Hypothalamus (tissue), 51 donors: ENCODE measurements around the gene EPC1.
"Not testable (repeated sequence)": the region's sequence is repeated elsewhere in the genome, so short reads cannot be mapped to it uniquely, and the experiment has no call there.

Experiments used
- DNase-seq, 51 donors: peaks; one replicate each; lab custom pipeline; 2025; lab: John Stamatoyannopoulos, UW

Gene EPC1

DNA sequence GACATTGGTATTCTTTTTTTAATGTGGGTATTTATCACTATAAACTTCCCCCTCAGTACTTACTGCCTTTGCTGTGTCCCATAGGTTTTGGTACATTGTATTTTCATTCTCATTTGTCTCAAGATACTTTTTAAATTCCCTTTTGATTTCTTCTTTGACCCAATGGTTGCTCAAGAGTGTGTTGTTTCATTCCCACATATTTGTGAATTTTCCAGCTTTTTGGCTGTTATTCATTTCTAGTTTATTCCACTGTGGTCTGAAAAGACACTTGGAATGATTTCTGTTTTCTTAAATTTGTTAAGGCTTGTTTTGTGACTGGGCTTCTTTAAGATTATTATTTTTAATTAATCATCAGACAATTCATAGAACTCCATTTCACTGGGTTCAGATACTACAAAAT is 105.0 kb downstream of the EPC1 start:
- DNase-seq = no peak

DNA sequence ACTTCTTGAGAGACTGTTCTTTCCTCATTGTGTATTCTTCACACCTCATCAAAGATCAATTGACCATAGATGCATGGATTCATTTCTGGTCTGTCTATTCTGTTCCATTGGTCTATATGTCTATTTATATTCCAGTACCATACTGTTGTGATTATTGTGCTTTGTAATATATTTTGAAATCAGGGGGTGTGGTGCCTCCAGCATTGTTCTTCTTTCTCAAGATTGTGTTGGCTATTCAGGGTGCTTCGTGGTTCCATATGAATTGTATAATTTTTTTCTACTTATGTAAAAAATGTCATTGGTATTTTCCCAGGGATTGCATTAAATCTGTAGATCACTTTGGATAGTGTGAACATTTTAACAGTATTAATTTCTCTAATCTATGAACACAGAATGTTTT is 106.5 kb downstream of the EPC1 start:
- DNase-seq = no peak

DNA sequence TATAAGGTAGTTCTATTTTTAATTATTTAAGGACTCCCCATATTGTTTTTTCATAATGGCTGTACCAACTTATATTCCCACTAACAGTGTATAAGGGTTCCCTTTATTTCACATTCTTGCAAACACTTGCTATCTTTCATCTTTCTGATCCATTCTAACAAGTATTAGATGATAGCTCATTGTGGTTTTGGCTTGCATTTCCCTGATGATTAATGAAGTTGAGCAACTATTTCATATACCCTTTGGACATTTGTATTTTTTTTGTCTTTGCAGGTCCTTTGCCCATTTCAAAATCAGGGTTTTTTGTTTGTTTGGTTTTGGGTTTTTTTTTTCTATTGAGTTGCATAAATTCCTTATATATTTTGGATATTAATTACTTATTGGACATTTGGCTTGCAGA is 107.2 kb downstream of the EPC1 start:
- DNase-seq = no peak

DNA sequence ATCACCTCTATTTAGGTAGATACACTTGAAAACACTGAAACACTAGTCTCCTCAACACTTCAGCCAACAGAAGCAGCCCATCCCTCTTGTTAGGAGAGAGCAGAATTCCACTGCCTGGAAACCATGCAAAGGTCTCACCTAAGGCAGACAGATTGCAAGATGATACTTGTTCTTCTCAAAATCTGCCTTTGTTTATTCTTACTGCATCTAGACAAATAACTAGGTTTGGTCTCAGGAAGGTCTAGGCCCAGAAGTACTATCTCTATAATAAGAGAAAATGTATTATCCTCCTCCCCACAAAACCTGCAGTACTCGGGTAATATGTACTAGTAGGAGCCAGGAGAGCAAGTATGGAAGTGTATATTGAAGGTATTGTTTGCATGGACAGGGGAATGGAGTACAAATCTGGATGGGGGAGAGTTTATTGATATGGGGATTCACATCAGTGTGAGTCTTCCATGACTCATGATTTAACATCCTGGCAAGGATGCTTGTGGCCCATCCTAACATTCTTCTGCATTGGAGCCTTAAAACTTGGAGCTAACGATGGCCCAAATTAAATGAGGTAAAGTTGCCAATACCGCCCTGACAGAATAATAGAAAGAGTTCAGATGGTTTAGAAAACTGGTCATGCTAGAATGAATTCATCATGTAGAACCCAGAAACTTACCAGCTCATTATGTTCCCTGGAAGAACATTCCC is 109.2 kb downstream of the EPC1 start:
- DNase-seq = no peak

DNA sequence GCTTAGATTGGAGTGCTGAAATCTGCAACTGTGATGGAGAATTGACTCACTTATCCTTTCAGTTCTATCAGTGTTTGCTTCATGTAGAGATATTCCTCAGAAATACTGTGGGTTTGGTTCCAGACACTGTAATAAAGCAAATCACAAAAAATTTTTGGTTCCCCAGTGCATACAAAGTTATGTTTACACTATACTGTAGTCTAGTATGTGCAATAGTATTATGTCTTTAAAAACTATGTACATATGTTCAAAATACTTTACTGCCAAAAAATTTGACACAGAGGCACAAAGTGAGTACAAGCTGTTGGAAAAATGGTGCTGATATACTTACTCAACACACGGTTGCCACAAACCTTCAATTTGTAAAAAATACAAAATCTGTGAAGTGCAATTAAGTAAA is 112.5 kb downstream of the EPC1 start:
- DNase-seq = no peak

DNA sequence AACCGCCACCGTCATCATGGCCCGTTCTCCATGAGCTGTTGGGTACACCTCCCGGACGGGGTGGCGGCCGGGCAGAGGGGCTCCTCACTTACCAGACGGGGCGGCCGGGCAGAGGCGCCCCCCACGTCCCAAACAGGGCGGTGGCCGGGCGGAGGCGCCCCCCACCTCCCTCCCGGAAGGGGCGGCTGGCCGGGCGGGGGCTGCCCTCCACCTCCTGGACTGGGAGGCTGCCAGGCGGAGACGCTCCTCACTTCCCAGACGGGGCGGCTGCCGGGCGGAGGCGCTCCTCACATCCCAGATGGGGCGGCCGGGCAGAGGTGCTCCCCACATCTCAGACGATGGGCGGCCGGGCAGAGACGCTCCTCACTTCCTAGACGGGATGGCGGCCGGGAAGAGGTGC is 113.6 kb downstream of the EPC1 start:
- not testable (repeated sequence) for DNase-seq

DNA sequence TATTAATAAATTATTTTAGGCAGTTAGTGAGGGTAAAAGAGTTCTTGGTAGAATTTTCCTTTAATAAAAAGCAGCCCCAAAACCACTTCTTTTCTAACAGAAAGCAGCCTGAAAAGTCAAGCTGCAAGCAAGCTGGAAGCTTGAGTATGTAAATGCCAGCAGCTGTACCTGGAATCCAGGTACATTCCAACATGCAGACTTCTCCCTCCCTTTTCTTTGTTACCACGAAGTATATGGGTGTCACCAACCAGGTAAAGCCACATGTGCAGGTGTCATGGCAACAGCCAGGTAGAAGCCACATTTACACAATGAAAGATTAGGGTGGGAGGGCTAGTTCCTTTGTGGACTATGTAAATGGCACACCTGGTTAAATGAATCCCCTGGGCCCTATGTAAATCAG is 114.6 kb downstream of the EPC1 start:
- DNase-seq = no peak

DNA sequence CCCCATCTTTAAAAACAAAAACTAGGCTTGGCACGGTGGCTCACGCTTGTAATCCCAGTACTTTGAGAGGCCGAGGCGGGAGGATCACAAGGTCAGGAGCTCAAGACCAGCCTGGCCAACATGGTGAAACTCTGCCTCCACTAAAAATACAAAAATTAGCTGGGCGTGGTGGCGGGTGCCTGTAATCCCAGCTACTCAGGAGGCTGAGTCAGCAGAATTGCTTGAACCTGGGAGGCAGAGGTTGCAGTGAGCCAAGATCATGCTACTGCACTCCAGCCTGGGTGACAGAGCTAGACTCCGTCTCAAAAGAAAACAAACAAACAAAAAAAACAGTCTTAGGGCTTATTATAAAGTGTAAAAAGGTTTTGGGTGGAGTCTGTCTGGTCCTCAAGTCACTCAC is 117.2 kb downstream of the EPC1 start:
- DNase-seq = not testable (repeated sequence)

DNA sequence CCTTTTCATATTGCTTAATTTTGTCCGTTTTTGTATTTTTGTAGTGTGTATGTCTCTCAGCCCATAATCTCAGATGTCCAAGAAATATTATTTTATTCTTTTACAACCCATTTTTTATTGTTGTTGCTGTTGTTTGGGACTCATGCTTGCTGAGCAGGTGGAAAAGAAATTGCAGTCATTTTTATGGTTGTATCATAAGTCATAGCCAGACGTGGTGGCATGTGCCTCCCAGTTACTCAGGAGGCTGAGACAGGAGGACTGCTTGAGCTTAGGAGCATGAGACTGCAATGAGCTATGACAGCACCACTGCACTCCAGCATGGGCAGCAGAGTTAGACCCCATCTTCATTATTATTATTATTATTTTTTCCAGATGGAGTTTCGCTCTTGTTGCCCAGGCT is 117.8 kb downstream of the EPC1 start:
- DNase-seq = no peak

DNA sequence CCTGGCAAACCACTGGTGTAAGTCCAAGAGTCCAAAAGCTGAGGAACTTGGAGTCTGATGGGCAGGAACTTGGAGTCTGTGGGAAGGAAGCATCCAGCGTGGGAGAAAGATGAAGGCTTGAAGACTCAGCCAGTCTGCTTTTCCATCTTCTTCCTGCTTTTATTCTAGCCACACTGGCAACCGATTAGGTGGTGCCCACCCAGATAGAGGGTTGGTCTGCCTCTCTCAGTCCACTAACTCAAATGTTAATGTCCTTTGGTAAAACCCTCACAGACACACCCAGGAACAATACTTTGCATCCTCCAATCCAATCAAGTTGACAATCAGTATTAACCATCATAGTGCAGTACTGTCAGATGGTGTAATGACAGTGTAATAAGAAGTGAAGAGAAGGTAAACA is 119.2 kb downstream of the EPC1 start:
- DNase-seq = no peak

DNA sequence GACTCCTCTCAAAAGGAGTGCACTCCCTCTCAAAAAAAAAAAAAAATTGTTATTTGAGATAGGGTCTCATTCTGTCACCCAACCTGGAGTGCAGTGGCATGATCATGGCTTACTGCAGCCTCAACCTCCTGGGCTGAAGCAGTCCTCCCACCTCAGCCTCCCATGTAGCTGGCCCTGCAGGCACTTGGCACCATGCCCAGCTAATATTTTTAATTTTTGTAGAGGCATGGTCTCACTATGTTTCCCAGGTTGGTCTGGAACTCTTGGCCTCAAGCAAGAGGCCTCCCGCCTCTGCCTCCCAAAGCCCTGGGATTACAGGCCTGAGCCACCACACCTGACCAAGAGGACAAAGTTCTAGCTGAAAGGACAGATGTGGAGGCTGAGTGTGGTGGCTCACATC is 120.3 kb downstream of the EPC1 start:
- no peak for DNase-seq

DNA sequence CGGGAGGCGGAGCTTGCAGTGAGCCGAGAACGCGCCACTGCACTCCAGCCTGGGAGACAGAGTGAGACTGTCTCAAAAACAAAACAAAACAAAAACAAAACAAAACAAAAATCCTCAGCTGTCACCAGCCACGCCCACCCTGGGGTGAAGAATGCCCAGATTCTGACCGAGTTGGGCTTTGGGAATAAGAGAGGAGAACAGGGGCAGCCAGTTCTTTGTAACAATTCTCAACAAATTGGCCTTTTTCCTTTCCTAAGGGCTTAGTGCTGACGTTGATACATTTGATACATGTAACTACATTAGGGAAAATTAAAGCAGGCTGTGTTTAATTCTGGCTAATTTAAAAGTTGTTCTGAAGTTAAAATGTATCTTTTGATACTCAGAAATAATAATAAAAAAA is 121.0 kb downstream of the EPC1 start:
- DNase-seq = no peak

DNA sequence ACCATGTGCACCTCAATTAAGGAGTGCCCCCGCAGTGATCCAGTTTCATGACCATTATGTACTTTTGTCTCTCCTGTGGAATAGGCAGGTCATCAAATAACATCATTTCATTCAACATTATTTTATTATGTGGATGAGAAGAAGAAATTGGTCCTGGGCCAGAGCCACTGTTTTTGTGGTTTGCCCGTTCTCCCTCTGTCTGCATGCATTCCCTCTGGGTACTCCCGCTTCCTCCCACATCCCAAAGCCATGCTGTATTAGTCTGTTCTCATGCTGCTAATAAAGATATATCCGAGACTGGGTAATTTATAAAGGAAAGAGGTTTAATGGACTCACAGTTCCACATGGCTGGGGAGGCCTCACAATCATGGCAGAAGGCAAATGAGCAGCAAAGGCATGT is 124.6 kb downstream of the EPC1 start:
- not testable (repeated sequence) for DNase-seq

DNA sequence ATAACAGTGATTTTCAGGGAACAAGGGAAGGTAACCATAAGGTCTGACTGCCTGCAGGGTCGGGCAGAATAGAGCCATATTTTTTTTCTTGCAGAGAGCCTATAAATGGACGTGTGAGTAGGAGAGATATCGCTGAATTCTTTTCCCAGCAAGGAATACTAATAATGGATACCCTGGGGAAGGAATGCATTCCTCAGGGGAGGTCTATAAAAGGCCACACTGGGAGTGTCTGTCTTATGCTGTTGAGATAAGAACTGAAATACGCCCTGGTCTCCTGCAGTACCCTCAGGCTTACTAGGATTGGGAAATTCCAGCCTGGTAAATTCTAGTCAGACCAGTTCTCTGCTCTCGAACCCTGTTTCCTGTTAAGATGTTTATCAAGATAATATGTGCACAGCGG is 127.8 kb downstream of the EPC1 start:
- DNase-seq = not testable (repeated sequence)

DNA sequence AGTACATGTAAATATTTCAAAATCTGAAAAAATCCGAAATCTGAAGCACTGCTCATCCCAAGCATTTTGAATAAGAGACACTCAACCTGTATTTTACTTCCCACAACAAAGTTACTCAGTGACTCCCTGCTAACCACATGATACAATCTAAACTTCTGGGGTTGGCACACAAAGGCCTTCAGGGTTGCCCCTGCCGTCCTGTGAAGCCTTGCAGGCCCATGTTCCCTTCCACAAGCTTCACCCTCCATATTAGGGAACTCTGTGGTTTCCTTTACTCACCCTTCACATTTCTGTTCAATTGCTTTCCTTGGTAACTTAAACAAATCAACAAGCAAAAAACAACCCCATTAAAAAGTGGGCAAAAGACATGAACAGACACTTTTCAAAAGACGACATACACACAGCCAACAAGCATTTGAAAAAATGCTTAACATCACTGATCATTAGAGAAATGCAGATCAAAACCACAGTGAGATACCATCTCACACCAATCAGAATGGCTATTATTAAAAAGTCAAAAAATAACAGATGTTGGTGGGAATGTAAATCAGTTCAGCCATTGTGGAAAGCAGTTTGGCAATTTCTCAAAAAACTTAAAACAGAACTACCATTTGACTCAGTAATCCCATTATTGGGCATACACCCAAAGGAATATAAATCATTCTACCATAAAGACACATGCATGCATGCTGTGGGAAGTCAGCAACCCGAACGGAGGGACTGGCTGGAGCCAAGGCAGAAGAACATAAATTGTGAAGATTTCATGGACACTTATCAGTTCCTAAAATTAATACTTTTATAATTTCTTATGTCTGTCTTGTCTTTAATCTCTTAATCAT is 128.5 kb downstream of the EPC1 start:
- not testable (repeated sequence) for DNase-seq
